ENCODE results near the gene AZIN2. TPM values are rescaled to one million over a fixed set of nuclear protein-coding genes. Genes with fewer than 3 reads are reported as not detected.

The AZIN2 gene
- total and polyA plus RNA-seq, 9 of the 15 experiments (the other 6 are each of a cell fraction or from before 2014, with no cell fraction given) = 0.06 to 0.91 (median 0.42) TPM; not detected in 2

DNA sequence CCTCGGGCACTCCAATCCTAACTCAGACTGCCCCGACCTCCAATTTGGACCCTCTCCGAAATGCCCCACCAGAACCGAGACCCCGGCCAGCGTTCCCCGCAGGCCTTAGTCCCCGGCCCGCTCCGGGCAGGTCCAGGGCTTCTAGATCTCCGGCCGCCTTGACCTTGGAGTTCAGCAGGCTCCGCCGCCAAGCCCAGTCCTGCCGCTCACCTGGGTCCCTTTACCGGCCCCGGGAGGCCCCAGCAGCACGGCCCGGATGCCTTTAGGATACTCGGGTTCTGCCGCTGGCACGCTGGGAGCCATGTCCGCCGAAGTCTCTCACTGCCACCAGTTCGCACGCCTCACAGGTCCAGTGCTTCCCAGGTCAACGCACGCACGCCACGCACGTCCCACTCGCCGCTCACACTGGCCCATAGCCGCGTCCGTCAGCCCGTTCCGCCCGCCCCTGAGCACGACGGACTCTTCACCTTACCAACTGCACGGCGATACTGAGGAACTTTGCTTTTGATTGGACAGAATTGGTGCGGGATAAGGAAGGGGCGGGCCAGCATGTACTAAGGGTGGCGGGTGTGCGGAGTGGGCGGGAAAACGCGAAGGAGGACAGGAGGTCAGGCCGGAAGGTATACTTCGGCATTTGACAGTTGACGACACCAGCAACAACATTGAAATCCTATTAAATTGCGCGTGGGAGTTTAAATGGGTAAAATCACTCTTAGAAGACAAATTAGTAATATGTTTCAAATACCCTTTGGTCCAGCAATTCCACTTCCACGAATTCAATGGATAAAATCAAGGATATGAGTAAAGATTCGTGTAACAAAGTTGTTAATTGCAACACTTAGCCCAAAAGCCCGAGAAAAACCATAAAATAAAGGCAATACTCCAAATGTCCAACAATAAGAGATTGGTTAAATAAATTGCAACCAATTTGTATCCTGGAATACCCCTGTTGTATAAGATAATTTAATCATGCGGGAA is 44.1 kb upstream of the AZIN2 start, which contains the start of gene AK2 (continued):
- TF ChIP-seq DDX20 (tag; IDR thresholded peaks at IDR 0.05; ENCODE audit: low read depth) (no peak), ZNF140 (CRISPR knock-in tag; IDR thresholded peaks at IDR 0.05) (no peak), ZBED1 (IDR thresholded peaks at IDR 0.05) (no peak; the same call in 1 of the 2 replicates), NFATC3 (IDR thresholded peaks at IDR 0.05) (peak; percentile 55; the same call in 1 of the 2 replicates), HNRNPLL (IDR thresholded peaks at IDR 0.05; ENCODE audit: low read depth, low read length, poor library complexity, severe bottlenecking) (peak; percentile 88), CBX2 (IDR thresholded peaks at IDR 0.05; ENCODE audit: insufficient read depth, low read length, poor library complexity, severe bottlenecking) (no peak), CHD4 (IDR thresholded peaks at IDR 0.05; ENCODE audit: insufficient read depth, insufficient replicate concordance, low read depth, low read length, poor library complexity, severe bottlenecking) (no peak), BRD4 (IDR thresholded peaks at IDR 0.05) (no peak), KDM1A (IDR thresholded peaks at IDR 0.05) (0 out of 4 replicates have a peak, but pooled peaks of 1 of the 2 experiments have one; percentile 31), ZNF143 (CRISPR knock-in tag; IDR thresholded peaks at IDR 0.05) (no peak), IFI16 (CRISPR knock-in tag; IDR thresholded peaks at IDR 0.05) (no peak)
- TF ChIP-seq, protein P1, sequence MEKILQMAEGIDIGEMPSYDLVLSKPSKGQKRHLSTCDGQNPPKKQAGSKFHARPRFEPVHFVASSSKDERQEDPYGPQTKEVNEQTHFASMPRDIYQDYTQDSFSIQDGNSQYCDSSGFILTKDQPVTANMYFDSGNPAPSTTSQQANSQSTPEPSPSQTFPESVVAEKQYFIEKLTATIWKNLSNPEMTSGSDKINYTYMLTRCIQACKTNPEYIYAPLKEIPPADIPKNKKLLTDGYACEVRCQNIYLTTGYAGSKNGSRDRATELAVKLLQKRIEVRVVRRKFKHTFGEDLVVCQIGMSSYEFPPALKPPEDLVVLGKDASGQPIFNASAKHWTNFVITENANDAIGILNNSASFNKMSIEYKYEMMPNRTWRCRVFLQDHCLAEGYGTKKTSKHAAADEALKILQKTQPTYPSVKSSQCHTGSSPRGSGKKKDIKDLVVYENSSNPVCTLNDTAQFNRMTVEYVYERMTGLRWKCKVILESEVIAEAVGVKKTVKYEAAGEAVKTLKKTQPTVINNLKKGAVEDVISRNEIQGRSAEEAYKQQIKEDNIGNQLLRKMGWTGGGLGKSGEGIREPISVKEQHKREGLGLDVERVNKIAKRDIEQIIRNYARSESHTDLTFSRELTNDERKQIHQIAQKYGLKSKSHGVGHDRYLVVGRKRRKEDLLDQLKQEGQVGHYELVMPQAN (IDR thresholded peaks at IDR 0.05; ENCODE audit: borderline replicate concordance) = peak; percentile 8; the same call in 1 of the 2 replicates
- TF ChIP-seq, protein P2, sequence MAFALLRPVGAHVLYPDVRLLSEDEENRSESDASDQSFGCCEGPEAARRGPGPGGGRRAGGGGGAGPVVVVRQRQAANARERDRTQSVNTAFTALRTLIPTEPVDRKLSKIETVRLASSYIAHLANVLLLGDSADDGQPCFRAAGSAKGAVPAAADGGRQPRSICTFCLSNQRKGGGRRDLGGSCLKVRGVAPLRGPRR (CRISPR knock-in tag; IDR thresholded peaks at IDR 0.05) = no peak
- TF ChIP-seq, protein P3, sequence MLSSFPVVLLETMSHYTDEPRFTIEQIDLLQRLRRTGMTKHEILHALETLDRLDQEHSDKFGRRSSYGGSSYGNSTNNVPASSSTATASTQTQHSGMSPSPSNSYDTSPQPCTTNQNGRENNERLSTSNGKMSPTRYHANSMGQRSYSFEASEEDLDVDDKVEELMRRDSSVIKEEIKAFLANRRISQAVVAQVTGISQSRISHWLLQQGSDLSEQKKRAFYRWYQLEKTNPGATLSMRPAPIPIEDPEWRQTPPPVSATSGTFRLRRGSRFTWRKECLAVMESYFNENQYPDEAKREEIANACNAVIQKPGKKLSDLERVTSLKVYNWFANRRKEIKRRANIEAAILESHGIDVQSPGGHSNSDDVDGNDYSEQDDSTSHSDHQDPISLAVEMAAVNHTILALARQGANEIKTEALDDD (IDR thresholded peaks at IDR 0.05) = no peak
- TF ChIP-seq, protein P4, sequence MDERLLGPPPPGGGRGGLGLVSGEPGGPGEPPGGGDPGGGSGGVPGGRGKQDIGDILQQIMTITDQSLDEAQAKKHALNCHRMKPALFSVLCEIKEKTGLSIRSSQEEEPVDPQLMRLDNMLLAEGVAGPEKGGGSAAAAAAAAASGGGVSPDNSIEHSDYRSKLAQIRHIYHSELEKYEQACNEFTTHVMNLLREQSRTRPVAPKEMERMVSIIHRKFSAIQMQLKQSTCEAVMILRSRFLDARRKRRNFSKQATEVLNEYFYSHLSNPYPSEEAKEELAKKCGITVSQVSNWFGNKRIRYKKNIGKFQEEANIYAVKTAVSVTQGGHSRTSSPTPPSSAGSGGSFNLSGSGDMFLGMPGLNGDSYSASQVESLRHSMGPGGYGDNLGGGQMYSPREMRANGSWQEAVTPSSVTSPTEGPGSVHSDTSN (CRISPR knock-in tag; IDR thresholded peaks at IDR 0.05; ENCODE audit: low read depth) = peak; percentile 100
- TF ChIP-seq, protein P4 (tag; conservative IDR thresholded peaks at IDR 0.05; ENCODE audit: low read depth) = peak; percentile 100

All from K562 (cell line).